EH (cell line): ENCODE data around the gene GART.
A peak's percentile ranks its signal among the peaks of the same experiment; 100 is the strongest.

Experiments
- DNase-seq: peaks from one replicate; pipeline ENCODE4 v3.0.0-alpha.2; 2015; ENCODE audit warnings: low read depth

Gene GART

GRCh38 chr21:33541756-33542639 lies at the start of gene GART:
GART (minus strand) TSS chr21:33542117; CDS start chr21:33539315, 2,802 bp downstream.
- peak; percentile 80 for DNase-seq

GRCh38 chr21:33588485-33589335 lies 46.8 kb upstream of the GART start, which contains the start of gene DONSON:
DONSON (minus strand) TSS chr21:33588684; CDS start chr21:33588641, 43 bp downstream.
- DNase-seq, result peak; percentile 85

GRCh38 chr21:33587792-33588484 lies 46.0 kb upstream of the GART start:
- peak; percentile 51 for DNase-seq

GRCh38 chr21:33586927-33587326 lies 45.0 kb upstream of the GART start:
- DNase-seq, result no peak

GRCh38 chr21:33584455-33584854 lies 42.5 kb upstream of the GART start:
- DNase-seq, result no peak

GRCh38 chr21:33578959-33579542 lies 37.1 kb upstream of the GART start:
- peak; percentile 67 for DNase-seq

- DNase-seq, result peak; percentile 83
Observed at GRCh38 chr21:33578214-33578613, 36.3 kb upstream of the GART start.

GRCh38 chr21:33576741-33577141 lies 34.8 kb upstream of the GART start:
- DNase-seq, result peak; percentile 6

- no peak for DNase-seq
Observed at GRCh38 chr21:33572350-33572749, 30.4 kb upstream of the GART start.

GRCh38 chr21:33569991-33570390 lies 28.1 kb upstream of the GART start:
- no peak for DNase-seq

- no peak for DNase-seq
Observed at GRCh38 chr21:33568448-33568847, 26.5 kb upstream of the GART start.

- no peak for DNase-seq
Observed at GRCh38 chr21:33567914-33568313, 26.0 kb upstream of the GART start.

- DNase-seq, result no peak
Observed at GRCh38 chr21:33566514-33566913, 24.6 kb upstream of the GART start.

- DNase-seq, result no peak
Observed at GRCh38 chr21:33562389-33562788, 20.5 kb upstream of the GART start.

- peak; percentile 10 for DNase-seq
Observed at GRCh38 chr21:33561373-33561772, 19.5 kb upstream of the GART start.

- no peak for DNase-seq
Observed at GRCh38 chr21:33560965-33561364, 19.0 kb upstream of the GART start.

GRCh38 chr21:33559813-33560212 lies 17.9 kb upstream of the GART start:
- DNase-seq, result no peak

- DNase-seq, result no peak
Observed at GRCh38 chr21:33558777-33559421, 17.0 kb upstream of the GART start.

GRCh38 chr21:33557447-33557846 lies 15.5 kb upstream of the GART start:
- no peak for DNase-seq

GRCh38 chr21:33554982-33555344 lies 13.0 kb upstream of the GART start:
- no peak for DNase-seq

GRCh38 chr21:33554236-33554981 lies 12.5 kb upstream of the GART start:
- DNase-seq, result no peak
